CD4-positive, alpha-beta T cell treated with Interleukin-2 at 100 ng/mL for 4 hours (primary cell): Measurements from ENCODE around the gene APOF.
A peak's percentile ranks its signal among the peaks of the same experiment; 100 is the strongest.
"Not testable (repeated sequence)": the region's sequence is repeated elsewhere in the genome, so short reads cannot be mapped to it uniquely, and the experiment has no call there.

Experiments used
- DNase-seq: peaks from one replicate; pipeline ENCODE4 v3.0.0-alpha.2; 2020; ENCODE audit warnings: low spot score

Gene APOF

DNA sequence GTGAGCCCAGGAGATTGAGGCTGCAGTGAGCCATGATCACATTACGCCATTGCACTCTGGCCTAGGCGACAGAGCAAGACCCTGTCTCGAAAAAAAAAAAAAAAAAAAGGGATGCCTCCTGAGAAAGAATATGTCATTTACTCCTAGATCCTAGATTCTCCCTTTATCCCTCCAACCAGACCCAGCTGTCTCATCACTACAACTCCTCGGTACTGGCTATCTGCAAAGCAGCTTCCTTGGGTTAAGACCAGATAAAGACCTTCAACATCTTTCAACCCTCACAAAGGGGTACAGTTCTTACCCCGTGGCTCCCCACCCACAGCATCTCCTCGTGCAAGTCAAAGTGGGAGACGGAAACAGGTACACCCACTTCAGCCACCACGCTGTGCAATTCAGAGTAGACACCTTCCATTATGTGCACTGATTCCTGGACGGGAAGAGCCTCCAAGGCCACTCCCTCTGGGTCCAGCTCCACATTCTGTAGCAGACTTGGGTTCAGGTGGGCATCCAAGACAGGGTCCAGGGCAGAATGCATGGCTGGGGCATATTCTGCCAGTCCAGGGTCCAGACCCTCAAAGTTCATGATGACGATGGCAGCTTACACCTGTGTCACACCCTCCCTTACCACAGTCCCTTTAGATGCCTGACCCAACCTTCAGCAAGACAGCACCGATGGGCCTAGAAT lies 30.0 kb downstream of the APOF start:
- no peak for DNase-seq

GRCh38 chr12:56330936-56331490 lies 31.6 kb downstream of the APOF start:
- DNase-seq = no peak

- no peak for DNase-seq
Observed at GRCh38 chr12:56326533-56326932, 36.1 kb downstream of the APOF start.

DNA sequence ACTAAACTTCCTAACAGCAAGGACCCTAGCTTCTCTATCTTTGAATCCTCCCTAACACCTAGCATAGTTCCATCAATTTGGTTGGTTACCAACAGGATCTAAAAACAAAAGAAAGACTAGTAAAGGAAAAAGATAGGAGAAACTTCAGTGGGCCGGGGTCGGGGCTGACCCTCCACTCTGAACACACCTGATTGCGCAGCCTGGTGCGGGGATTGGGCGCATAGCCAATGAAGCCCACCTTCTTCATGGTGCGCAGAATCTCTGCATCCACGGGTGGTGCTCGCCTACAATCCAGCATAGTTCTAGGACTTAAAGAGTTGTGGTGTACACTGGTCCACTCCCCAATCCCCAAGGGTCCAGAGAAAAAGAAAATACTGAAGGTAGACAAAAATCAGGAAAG lies 36.5 kb downstream of the APOF start:
- no peak for DNase-seq

GRCh38 chr12:56324206-56324605 lies 38.5 kb downstream of the APOF start:
- no peak for DNase-seq

- not testable (repeated sequence) for DNase-seq
Observed at GRCh38 chr12:56321610-56322009, 41.0 kb downstream of the APOF start.

GRCh38 chr12:56321027-56321426 lies 41.6 kb downstream of the APOF start:
- no peak for DNase-seq

DNA sequence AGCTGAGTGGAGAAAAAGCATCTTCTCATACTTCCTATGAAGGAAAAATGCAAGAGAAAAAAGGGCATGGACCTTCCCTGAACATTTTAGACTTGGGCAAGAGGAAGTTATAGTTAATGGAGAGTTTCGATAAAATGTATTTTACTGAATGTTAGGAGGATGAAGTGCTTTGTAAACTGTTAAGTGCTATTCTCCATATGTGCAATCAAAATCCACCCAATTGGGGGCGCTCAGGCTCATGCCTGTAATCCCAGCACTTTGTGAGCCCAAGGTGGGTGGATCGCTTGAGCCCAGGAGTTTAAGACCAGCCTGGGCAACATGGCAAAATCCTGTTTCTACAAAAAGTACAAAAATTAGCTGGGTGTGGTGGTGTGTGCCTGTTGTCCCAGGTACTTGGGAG lies 45.0 kb downstream of the APOF start:
- no peak for DNase-seq

GRCh38 chr12:56315622-56316473 lies 46.8 kb downstream of the APOF start, which contains the start of gene CNPY2:
Gene CNPY2 (minus strand): TSS chr12:56315988. CDS start chr12:56315217, 771 bp downstream.
- peak; percentile 95 for DNase-seq

DNA sequence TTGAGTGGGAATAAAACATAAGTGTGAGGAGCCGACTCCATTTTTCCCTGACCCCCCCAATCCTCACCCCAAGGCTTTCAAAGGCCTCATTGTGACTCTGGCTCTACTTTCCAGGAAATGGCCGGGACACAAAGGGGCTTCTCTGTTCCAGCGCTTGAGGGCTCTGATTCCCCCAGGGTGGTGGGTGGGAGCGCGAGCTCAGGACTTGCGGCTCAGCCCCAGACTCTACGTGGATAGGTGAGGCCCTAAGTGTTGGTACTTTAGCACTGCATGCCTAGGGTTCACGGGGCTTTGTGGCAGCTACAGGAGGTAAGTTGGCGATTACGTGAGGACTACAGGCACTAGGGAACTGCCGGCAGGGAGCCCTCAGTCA lies 47.4 kb downstream of the APOF start:
- DNase-seq = no peak

DNA sequence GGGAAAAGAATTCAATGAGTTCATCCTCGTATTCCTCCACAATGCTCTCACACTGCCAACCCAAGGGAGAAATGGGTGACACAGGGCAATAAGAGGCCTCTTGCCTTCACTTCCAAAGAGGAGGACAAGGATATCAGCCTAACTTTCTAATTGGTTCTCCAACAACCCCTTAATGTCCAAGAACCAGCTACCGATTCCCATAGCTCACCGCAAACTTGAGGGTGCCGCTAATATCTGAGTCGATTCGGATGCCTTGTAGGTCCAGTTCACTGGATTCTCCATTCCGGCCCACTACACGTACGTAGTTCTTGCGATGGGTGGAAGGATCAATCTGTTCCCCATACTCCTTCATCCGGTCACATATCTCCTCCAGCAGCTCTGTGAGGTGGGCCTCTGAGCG lies 51.7 kb downstream of the APOF start:
- no peak for DNase-seq
